K562 (cell line): ENCODE measurements around the gene ZEB2. TPM values are rescaled to one million over a fixed set of nuclear protein-coding genes. Genes with fewer than 3 reads are reported as not detected.

Source experiments
- ATF1 ChIP-seq, 2 experiments: fragments of 450-650 bp in 1 of 2; IDR thresholded peaks; 2 replicates each; pipeline ENCODE4 v1.6.1; 2016; ENCODE audit warnings: missing compliant biosample characterization in 1 of 2, missing genetic modification characterization in 1 of 2
- CAMTA2 ChIP-seq: fragments of 250-450 bp; sonication (Bioruptor Pico); conservative IDR thresholded peaks from 2 replicates; pipeline ENCODE4 v1.5.1; 2022
- CCAR2 ChIP-seq: fragments of 200-400 bp; formaldehyde crosslinking; IDR thresholded peaks from 2 replicates; pipeline ENCODE4 v1.6.1; 2017; ENCODE audit warnings: mild to moderate bottlenecking, low read depth, low read length
- E2F3 ChIP-seq: fragments of 250-450 bp; sonication (Bioruptor Pico); IDR thresholded peaks from 2 replicates; pipeline ENCODE4 v1.4.0; 2020; ENCODE audit warnings: mild to moderate bottlenecking
- EP300 ChIP-seq: IDR thresholded peaks from 2 replicates; pipeline ENCODE4 v1.6.1; 2012; ENCODE audit warnings: low read length, improper control_type of control experiment
- ETS2 ChIP-seq: IDR thresholded peaks from 2 replicates; pipeline ENCODE4 v1.6.1; 2016; ENCODE audit warnings: borderline replicate concordance, missing genetic modification characterization, mild to moderate bottlenecking, moderate library complexity, missing compliant biosample characterization; ENCODE audit not compliant: poor library complexity, severe bottlenecking
- FOXJ2 ChIP-seq: fragments of 200-800 bp; sonication (Bioruptor generic); IDR thresholded peaks from 2 replicates; pipeline ENCODE4 v1.6.1; 2016; ENCODE audit warnings: missing genetic modification characterization, missing compliant biosample characterization
- HNRNPL ChIP-seq: fragments of 200-400 bp; formaldehyde crosslinking; IDR thresholded peaks from 2 replicates; pipeline ENCODE4 v1.6.1; 2017; ENCODE audit warnings: low read depth, mild to moderate bottlenecking, low read length
- HSF4 ChIP-seq: fragments of 250-450 bp; sonication (Bioruptor Pico); IDR thresholded peaks from 2 replicates; pipeline ENCODE4 v2.1.2; 2022; ENCODE audit warnings: mild to moderate bottlenecking, moderate library complexity, borderline replicate concordance
- LARP7 ChIP-seq: fragments of 450-650 bp; IDR thresholded peaks from 2 replicates; pipeline ENCODE4 v1.6.1; 2016
- LCOR ChIP-seq: sonication (generic); formaldehyde crosslinking; IDR thresholded peaks from 2 replicates; pipeline ENCODE4 v1.8.0; 2022; ENCODE audit warnings: mild to moderate bottlenecking, missing genetic modification reagents
- MAFG ChIP-seq: fragments of 450-650 bp; conservative IDR thresholded peaks from 2 replicates; pipeline ENCODE4 v1.6.1; 2016; ENCODE audit warnings: missing genetic modification characterization, missing compliant biosample characterization
- MCM7 ChIP-seq, 2 experiments: fragments of 450-650 bp; IDR thresholded peaks; 2 replicates each; pipeline ENCODE4 v1.6.1; 2016 to 2018
- NEUROD1 ChIP-seq: fragments of 150-350 bp; IDR thresholded peaks from 2 replicates; pipeline ENCODE4 v1.6.1; 2014; ENCODE audit warnings: borderline replicate concordance, low read length, low read depth; ENCODE audit not compliant: partially characterized antibody
- NRF1 ChIP-seq, 2 experiments: fragments of 450-650 bp; IDR thresholded peaks in 1 of 2; conservative IDR thresholded peaks in 1 of 2; 2 replicates each; pipeline ENCODE4 v1.6.1; 2014; ENCODE audit warnings: mild to moderate bottlenecking in 2 of 2
- PHTF2 ChIP-seq: fragments of 250-450 bp; sonication (Bioruptor Pico); IDR thresholded peaks from 2 replicates; pipeline ENCODE4 v1.5.0; 2021; ENCODE audit warnings: mild to moderate bottlenecking
- RBM17 ChIP-seq: fragments of 200-400 bp; formaldehyde crosslinking; IDR thresholded peaks from 2 replicates; pipeline ENCODE4 v1.6.1; 2017; ENCODE audit warnings: low read depth, mild to moderate bottlenecking, low read length, borderline replicate concordance
- RCOR1 ChIP-seq, 2 experiments: IDR thresholded peaks; 2 replicates each; pipeline ENCODE4 v1.6.1; 2012; ENCODE audit warnings: low read depth in 2 of 2, low read length in 2 of 2, borderline replicate concordance in 1 of 2, improper control_type of control experiment in 1 of 2
- SAFB ChIP-seq: fragments of 200-400 bp; formaldehyde crosslinking; IDR thresholded peaks from 2 replicates; pipeline ENCODE4 v1.6.1; 2017; ENCODE audit warnings: low read depth, low read length, borderline replicate concordance
- SMARCA5 ChIP-seq: fragments of 450-650 bp; IDR thresholded peaks from 2 replicates; pipeline ENCODE4 v1.6.1; 2016
- SMARCC2 ChIP-seq: fragments of 450-650 bp; IDR thresholded peaks from 2 replicates; pipeline ENCODE4 v1.6.1; 2017; ENCODE audit warnings: antibody characterized with exemption, moderate library complexity, mild to moderate bottlenecking, low read depth
- SMC3 ChIP-seq: conservative IDR thresholded peaks from 2 replicates; pipeline ENCODE4 v1.6.1; 2011; ENCODE audit warnings: low read depth, low read length, improper control_type of control experiment; ENCODE audit not compliant: insufficient read depth
- SP1 ChIP-seq: sonication (generic); formaldehyde crosslinking; IDR thresholded peaks from 2 replicates; pipeline ENCODE4 v1.8.1; 2022; ENCODE audit warnings: mild to moderate bottlenecking, missing genetic modification reagents
- SREBF2 ChIP-seq: sonication (generic); formaldehyde crosslinking; IDR thresholded peaks from 2 replicates; pipeline ENCODE4 v1.4.0; 2020; ENCODE audit warnings: mild to moderate bottlenecking, missing genetic modification reagents
- TFAM ChIP-seq: fragments of 250-450 bp; sonication (Bioruptor Pico); conservative IDR thresholded peaks from 2 replicates; pipeline ENCODE4 v1.5.0; 2021; ENCODE audit warnings: mild to moderate bottlenecking, moderate library complexity
- THRA ChIP-seq: fragments of 450-650 bp; IDR thresholded peaks from 2 replicates; pipeline ENCODE4 v1.6.1; 2017; ENCODE audit warnings: mild to moderate bottlenecking, moderate library complexity
- ZNF347 ChIP-seq: fragments of 450-650 bp; formaldehyde crosslinking; IDR thresholded peaks from 2 replicates; pipeline ENCODE4 v1.4.0; 2020; ENCODE audit warnings: low read depth, mild to moderate bottlenecking, moderate library complexity
- ZNF77 ChIP-seq: fragments of 250-450 bp; sonication (Bioruptor Pico); IDR thresholded peaks from 2 replicates; pipeline ENCODE4 v1.5.0; 2020
- ZNF79 ChIP-seq: fragments of 250-450 bp; sonication (Bioruptor Pico); IDR thresholded peaks from 2 replicates; pipeline ENCODE4 v1.4.0; 2020; ENCODE audit warnings: low read depth, mild to moderate bottlenecking, moderate library complexity
- polyA plus RNA-seq, 8 experiments: library from polyadenylated mRNA; depleted of rRNA in 4 of 8; stranded (reverse) in 5 of 8; unstranded in 3 of 8; fragments of >200 nt; fragmentation: Nextera tagmentation in 2 of 8; fragmentation: Illumina TruSeq in 1 of 8; extraction: Ambion mirVana in 2 of 8; extraction: Trizol in 1 of 8; gene quantifications; 2 replicates each; pipeline versions ENCODE4 v1.2.1 to v1.2.3, GENCODE V29; 2011 to 2014; ENCODE audit warnings: inconsistent platforms in 1 of 8, missing spikeins in 1 of 8
- total RNA-seq, 7 experiments: library from RNA; depleted of rRNA in 6 of 7; stranded (reverse); fragments of >200 nt in 6 of 7; fragmentation: Illumina TruSeq in 2 of 7; extraction: Trizol in 2 of 7; gene quantifications; 2 replicates each; pipeline versions ENCODE4 v1.2.1 to v1.2.3, GENCODE V29; 2011 to 2021; ENCODE audit warnings: low replicate concordance in 1 of 7
- TF ChIP-seq, protein P1 (sequence below): fragments of 450-650 bp; conservative IDR thresholded peaks from 2 replicates; pipeline ENCODE4 v1.6.1; 2016; ENCODE audit warnings: missing genetic modification characterization, low read depth, mild to moderate bottlenecking, control low read depth, missing compliant biosample characterization

The ZEB2 gene
- total and polyA plus RNA-seq, 9 of the 15 experiments (the other 6 are each of a cell fraction or from before 2014, with no cell fraction given) = 15.1 to 113 (median 72.3) TPM

- TF ChIP-seq MCM7 (IDR thresholded peaks at IDR 0.05) = no peak
- TF ChIP-seq THRA = no peak
- 0 out of 2 replicates have a peak, but pooled peaks have one; percentile 26 for TF ChIP-seq FOXJ2 (tag)
- TF ChIP-seq SREBF2 (CRISPR knock-in tag) = no peak
- no peak for TF ChIP-seq SMARCC2
- TF ChIP-seq, protein P1, sequence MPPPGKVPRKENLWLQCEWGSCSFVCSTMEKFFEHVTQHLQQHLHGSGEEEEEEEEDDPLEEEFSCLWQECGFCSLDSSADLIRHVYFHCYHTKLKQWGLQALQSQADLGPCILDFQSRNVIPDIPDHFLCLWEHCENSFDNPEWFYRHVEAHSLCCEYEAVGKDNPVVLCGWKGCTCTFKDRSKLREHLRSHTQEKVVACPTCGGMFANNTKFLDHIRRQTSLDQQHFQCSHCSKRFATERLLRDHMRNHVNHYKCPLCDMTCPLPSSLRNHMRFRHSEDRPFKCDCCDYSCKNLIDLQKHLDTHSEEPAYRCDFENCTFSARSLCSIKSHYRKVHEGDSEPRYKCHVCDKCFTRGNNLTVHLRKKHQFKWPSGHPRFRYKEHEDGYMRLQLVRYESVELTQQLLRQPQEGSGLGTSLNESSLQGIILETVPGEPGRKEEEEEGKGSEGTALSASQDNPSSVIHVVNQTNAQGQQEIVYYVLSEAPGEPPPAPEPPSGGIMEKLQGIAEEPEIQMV (tag) = no peak
- TF ChIP-seq HSF4 (CRISPR knock-in tag) = no peak
- no peak for TF ChIP-seq ETS2
- no peak for TF ChIP-seq TFAM
- 0 out of 2 replicates have a peak, but pooled peaks have one; percentile 5 for TF ChIP-seq EP300
- no peak for TF ChIP-seq ZNF77
- no peak for TF ChIP-seq ZNF347 (CRISPR knock-in tag)
- TF ChIP-seq E2F3 (CRISPR knock-in tag) = no peak
- TF ChIP-seq NRF1 (conservative IDR thresholded peaks at IDR 0.05 in 1 of 2, IDR thresholded peaks at IDR 0.05 in 1 of 2) = no peak
- TF ChIP-seq RBM17 = no peak
- TF ChIP-seq HNRNPL = no peak
- TF ChIP-seq MAFG (tag) = no peak
- no peak for TF ChIP-seq PHTF2 (CRISPR knock-in tag)
- no peak for TF ChIP-seq ZNF79
- no peak for TF ChIP-seq CCAR2
- no peak for TF ChIP-seq SAFB
- TF ChIP-seq LCOR = no peak
- no peak for TF ChIP-seq LARP7
- 0 out of 4 replicates have a peak, but pooled peaks of 1 of the 2 experiments have one; percentile 14 for TF ChIP-seq RCOR1 (IDR thresholded peaks at IDR 0.05; ENCODE audit: borderline replicate concordance in 1 of 2, low read depth in 2 of 2, low read length in 2 of 2)
- no peak for TF ChIP-seq CAMTA2
- no peak for TF ChIP-seq SMARCA5
- no peak for TF ChIP-seq SMC3
- TF ChIP-seq ATF1 (CRISPR knock-in tag; IDR thresholded peaks at IDR 0.05) = no peak
- peak; percentile 43; the same call in 1 of the 2 replicates for TF ChIP-seq ATF1 (tag; IDR thresholded peaks at IDR 0.05)
- peak; percentile 16 for TF ChIP-seq NEUROD1
- TF ChIP-seq SP1 (CRISPR knock-in tag) = no peak
Observed at GRCh38 chr2:144372410-144373080, 147.4 kb downstream of the ZEB2 start (continued).
